Activated naive CD4-positive, alpha-beta T cell treated with anti-CD3 and anti-CD28 coated beads, Interleukin-2, amount 10 ng/mL, durations not matched to agents 7 days and 5 days (primary cell): ENCODE results near the gene MLH1.
A peak's percentile ranks its signal among the peaks of the same experiment; 100 is the strongest.

ENCODE experiments used
- CTCF ChIA-PET: fragments of 350-600 bp; sonication (Branson Sonifier 250); formaldehyde crosslinking; loops from one replicate; lab custom pipeline; 2021; ENCODE audit warnings: antibody characterized with exemption; lab: Charles Lee
- DNase-seq: peaks from one replicate; pipeline ENCODE4 v3.0.0-alpha.2; 2020
- H3K27ac Mint-ChIP-seq: one replicate; pipeline ENCODE4 v1.8.0; 2021; ENCODE audit warnings: mild to moderate bottlenecking, moderate library complexity, mixed read lengths
- H3K27me3 Mint-ChIP-seq: one replicate; pipeline ENCODE4 v1.8.0; 2021; ENCODE audit warnings: mild to moderate bottlenecking, mixed read lengths
- H3K36me3 Mint-ChIP-seq: one replicate; pipeline ENCODE4 v1.8.0; 2021; ENCODE audit warnings: mixed read lengths
- H3K4me1 Mint-ChIP-seq: one replicate; pipeline ENCODE4 v1.8.0; 2021; ENCODE audit warnings: mixed read lengths
- H3K4me3 Mint-ChIP-seq: one replicate; pipeline ENCODE4 v1.8.0; 2021; ENCODE audit warnings: mild to moderate bottlenecking, moderate library complexity, mixed read lengths
- H3K9me3 Mint-ChIP-seq: one replicate; pipeline ENCODE4 v1.8.0; 2021; ENCODE audit warnings: mixed read lengths

MLH1 gene

GRCh38 chr3:36991923-36992805 lies 1.2 kb upstream of the MLH1 start:
- Mint-ChIP-seq H3K9me3 (no peaks in the 10 kb centered on the region), H3K4me1 (peaks cover 53% of the 10 kb centered on the region), H3K36me3 (peaks cover 54% of the 10 kb centered on the region), H3K4me3 (no peak overlapping the region), H3K27me3 (no peaks in the 10 kb centered on the region), H3K27ac (no peak overlapping the region)
- CTCF ChIA-PET: interaction anchor here (0.6 to 1.0 kb wide), 4 partner anchors 33 to 336 kb away, joined by 3 to 5 read pairs (median 4); no protein-coding TSS in a partner anchor
- peak; percentile 36 for DNase-seq

- Mint-ChIP-seq H3K9me3 (no peaks in the 10 kb centered on the region), H3K4me1 (peaks cover 53% of the 10 kb centered on the region), H3K4me3 (no peak within 1 kb of the TSS), H3K27ac (no peak within 1 kb of the TSS), H3K27me3 (no peaks in the 10 kb centered on the region), H3K36me3 (peaks cover 53% of the 10 kb centered on the region)
- CTCF ChIA-PET: interaction anchor here (0.6 to 0.9 kb wide), 4 partner anchors 18 to 336 kb away, joined by 3 to 4 read pairs (median 4); no protein-coding TSS in a partner anchor
- DNase-seq: no peak
These were observed 452 bp upstream of the MLH1 start, which contains the start of gene EPM2AIP1 for GRCh38 chr3:36992806-36993325. EPM2AIP1 (minus strand) TSS chr3:36993131; CDS start chr3:36993077, 54 bp downstream.

- DNase-seq: no peak
- H3K27ac Mint-ChIP-seq: no peak overlapping the region
- no peaks in the 10 kb centered on the region for H3K27me3 Mint-ChIP-seq
- CTCF ChIA-PET: no interaction called here
- no peaks in the 10 kb centered on the region for H3K4me1 Mint-ChIP-seq
- peaks cover 49% of the 10 kb centered on the region for H3K36me3 Mint-ChIP-seq
- no peaks in the 10 kb centered on the region for H3K9me3 Mint-ChIP-seq
- H3K4me3 Mint-ChIP-seq: no peak overlapping the region
These were observed 21.3 kb downstream of the MLH1 start for GRCh38 chr3:37014620-37015019.

GRCh38 chr3:37015642-37016041 lies 22.3 kb downstream of the MLH1 start:
- H3K27ac Mint-ChIP-seq: no peak overlapping the region
- CTCF ChIA-PET: no interaction called here
- DNase-seq: no peak
- H3K4me3 Mint-ChIP-seq: no peak overlapping the region
- H3K9me3 Mint-ChIP-seq: no peaks in the 10 kb centered on the region
- H3K4me1 Mint-ChIP-seq: no peaks in the 10 kb centered on the region
- no peaks in the 10 kb centered on the region for H3K27me3 Mint-ChIP-seq
- H3K36me3 Mint-ChIP-seq: peaks cover 54% of the 10 kb centered on the region

- Mint-ChIP-seq H3K9me3 (no peaks in the 10 kb centered on the region), H3K4me3 (no peak overlapping the region), H3K36me3 (peaks cover 53% of the 10 kb centered on the region), H3K27ac (no peak overlapping the region), H3K27me3 (no peaks in the 10 kb centered on the region), H3K4me1 (no peaks in the 10 kb centered on the region)
- CTCF ChIA-PET: no interaction called here
- DNase-seq: no peak
These were observed 23.6 kb downstream of the MLH1 start for GRCh38 chr3:37016903-37017302.

GRCh38 chr3:37017683-37018082 lies 24.4 kb downstream of the MLH1 start:
- Mint-ChIP-seq H3K27ac (no peak overlapping the region), H3K36me3 (peaks cover 56% of the 10 kb centered on the region), H3K27me3 (no peaks in the 10 kb centered on the region), H3K4me1 (no peaks in the 10 kb centered on the region), H3K9me3 (no peaks in the 10 kb centered on the region), H3K4me3 (no peak overlapping the region)
- CTCF ChIA-PET: no interaction called here
- no peak for DNase-seq

- Mint-ChIP-seq H3K27ac (no peak overlapping the region), H3K36me3 (peaks cover 66% of the 10 kb centered on the region), H3K9me3 (no peaks in the 10 kb centered on the region), H3K4me3 (no peak overlapping the region), H3K27me3 (no peaks in the 10 kb centered on the region), H3K4me1 (peaks cover 6% of the 10 kb centered on the region)
- CTCF ChIA-PET: interaction anchor here (0.6 to 4.4 kb wide), 6 partner anchors 9 to 226 kb away, joined by 3 to 28 read pairs (median 4); no protein-coding TSS in a partner anchor
- DNase-seq: no peak
These were observed 30.8 kb downstream of the MLH1 start for GRCh38 chr3:37024092-37024491.

GRCh38 chr3:37024820-37025405 lies 31.6 kb downstream of the MLH1 start:
- Mint-ChIP-seq H3K27me3 (no peaks in the 10 kb centered on the region), H3K27ac (no peak overlapping the region), H3K4me3 (no peak overlapping the region), H3K4me1 (peaks cover 6% of the 10 kb centered on the region), H3K9me3 (no peaks in the 10 kb centered on the region), H3K36me3 (peaks cover 64% of the 10 kb centered on the region)
- no peak for DNase-seq
- CTCF ChIA-PET: interaction anchor here (0.8 to 4.4 kb wide), 5 partner anchors 8 to 225 kb away, joined by 3 to 28 read pairs (median 4); no protein-coding TSS in a partner anchor

- CTCF ChIA-PET: interaction anchor here (4.4 kb wide), 1 partner anchor 187 kb away, joined by 28 read pairs; no protein-coding TSS in a partner anchor
These were observed 32.4 kb downstream of the MLH1 start for GRCh38 chr3:37025561-37026335.

GRCh38 chr3:37026851-37027250 lies 33.5 kb downstream of the MLH1 start:
- Mint-ChIP-seq H3K27ac (no peak overlapping the region), H3K27me3 (no peaks in the 10 kb centered on the region), H3K36me3 (peaks cover 58% of the 10 kb centered on the region), H3K4me1 (peaks cover 6% of the 10 kb centered on the region), H3K4me3 (no peak overlapping the region), H3K9me3 (no peaks in the 10 kb centered on the region)
- CTCF ChIA-PET: interaction anchor here (4.4 kb wide), 1 partner anchor 186 kb away, joined by 28 read pairs; no protein-coding TSS in a partner anchor
- DNase-seq: no peak

More at GRCh38 chr3:37025561-37026335, 32.4 kb downstream of the MLH1 start:
- Mint-ChIP-seq H3K36me3 (peaks cover 61% of the 10 kb centered on the region), H3K27me3 (no peaks in the 10 kb centered on the region), H3K4me1 (peaks cover 6% of the 10 kb centered on the region), H3K27ac (no peak overlapping the region), H3K9me3 (no peaks in the 10 kb centered on the region), H3K4me3 (no peak overlapping the region)
- no peak for DNase-seq

- Mint-ChIP-seq H3K27ac (no peak overlapping the region), H3K4me3 (no peak overlapping the region), H3K36me3 (peaks cover 56% of the 10 kb centered on the region), H3K9me3 (no peaks in the 10 kb centered on the region), H3K27me3 (no peaks in the 10 kb centered on the region), H3K4me1 (peaks cover 6% of the 10 kb centered on the region)
- no peak for DNase-seq
- CTCF ChIA-PET: interaction anchor here (0.7 kb wide), 1 partner anchor 35 kb away, joined by 4 read pairs; the partner anchor contains the start of gene MLH1
These were observed 35.0 kb downstream of the MLH1 start for GRCh38 chr3:37028329-37028728.

GRCh38 chr3:37029111-37029510 lies 35.8 kb downstream of the MLH1 start:
- no peak for DNase-seq
- peaks cover 6% of the 10 kb centered on the region for H3K4me1 Mint-ChIP-seq
- peaks cover 54% of the 10 kb centered on the region for H3K36me3 Mint-ChIP-seq
- H3K27ac Mint-ChIP-seq: no peak overlapping the region
- H3K4me3 Mint-ChIP-seq: no peak overlapping the region
- no peaks in the 10 kb centered on the region for H3K27me3 Mint-ChIP-seq
- no peaks in the 10 kb centered on the region for H3K9me3 Mint-ChIP-seq
- CTCF ChIA-PET: no interaction called here

- Mint-ChIP-seq H3K4me3 (no peak overlapping the region), H3K36me3 (peaks cover 52% of the 10 kb centered on the region), H3K27me3 (no peaks in the 10 kb centered on the region), H3K4me1 (peaks cover 4% of the 10 kb centered on the region), H3K27ac (no peak overlapping the region), H3K9me3 (no peaks in the 10 kb centered on the region)
- DNase-seq: no peak
- CTCF ChIA-PET: interaction anchor here (0.7 kb wide), 1 partner anchor 51 kb away, joined by 3 read pairs; no protein-coding TSS in a partner anchor
These were observed 36.3 kb downstream of the MLH1 start for GRCh38 chr3:37029516-37030163.
